Measurements from ENCODE around the gene NR6A1. TPM values are rescaled to one million over a fixed set of nuclear protein-coding genes. Genes with fewer than 3 reads are reported as not detected.

NR6A1 gene
- total RNA-seq, 1 experiment from 2014 or later: 164 TPM

DNA sequence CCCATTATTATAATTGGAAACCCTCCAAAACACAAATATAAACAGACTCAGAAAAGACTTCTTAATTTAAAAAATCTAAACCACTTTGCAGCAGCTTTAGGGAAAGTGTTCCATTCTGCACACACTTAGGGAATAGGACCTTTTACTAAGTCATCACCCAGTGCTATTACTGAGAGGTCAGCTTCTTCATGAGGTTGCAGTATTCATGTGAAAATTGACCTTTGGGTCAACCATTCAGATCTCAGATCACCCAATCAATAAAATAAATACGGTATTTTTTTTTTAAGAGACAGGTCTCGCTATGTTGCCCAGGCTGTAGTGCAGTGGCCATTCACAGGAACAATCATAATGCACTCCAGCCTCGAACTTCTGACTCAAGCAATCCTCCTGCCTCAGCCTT, 21.8 kb downstream of the NR6A1 start (continued):
- TF ChIP-seq, protein P1, sequence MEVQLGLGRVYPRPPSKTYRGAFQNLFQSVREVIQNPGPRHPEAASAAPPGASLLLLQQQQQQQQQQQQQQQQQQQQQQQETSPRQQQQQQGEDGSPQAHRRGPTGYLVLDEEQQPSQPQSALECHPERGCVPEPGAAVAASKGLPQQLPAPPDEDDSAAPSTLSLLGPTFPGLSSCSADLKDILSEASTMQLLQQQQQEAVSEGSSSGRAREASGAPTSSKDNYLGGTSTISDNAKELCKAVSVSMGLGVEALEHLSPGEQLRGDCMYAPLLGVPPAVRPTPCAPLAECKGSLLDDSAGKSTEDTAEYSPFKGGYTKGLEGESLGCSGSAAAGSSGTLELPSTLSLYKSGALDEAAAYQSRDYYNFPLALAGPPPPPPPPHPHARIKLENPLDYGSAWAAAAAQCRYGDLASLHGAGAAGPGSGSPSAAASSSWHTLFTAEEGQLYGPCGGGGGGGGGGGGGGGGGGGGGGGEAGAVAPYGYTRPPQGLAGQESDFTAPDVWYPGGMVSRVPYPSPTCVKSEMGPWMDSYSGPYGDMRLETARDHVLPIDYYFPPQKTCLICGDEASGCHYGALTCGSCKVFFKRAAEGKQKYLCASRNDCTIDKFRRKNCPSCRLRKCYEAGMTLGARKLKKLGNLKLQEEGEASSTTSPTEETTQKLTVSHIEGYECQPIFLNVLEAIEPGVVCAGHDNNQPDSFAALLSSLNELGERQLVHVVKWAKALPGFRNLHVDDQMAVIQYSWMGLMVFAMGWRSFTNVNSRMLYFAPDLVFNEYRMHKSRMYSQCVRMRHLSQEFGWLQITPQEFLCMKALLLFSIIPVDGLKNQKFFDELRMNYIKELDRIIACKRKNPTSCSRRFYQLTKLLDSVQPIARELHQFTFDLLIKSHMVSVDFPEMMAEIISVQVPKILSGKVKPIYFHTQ (CRISPR knock-in tag; IDR thresholded peaks at IDR 0.05): no peak
- TF ChIP-seq, protein P2, sequence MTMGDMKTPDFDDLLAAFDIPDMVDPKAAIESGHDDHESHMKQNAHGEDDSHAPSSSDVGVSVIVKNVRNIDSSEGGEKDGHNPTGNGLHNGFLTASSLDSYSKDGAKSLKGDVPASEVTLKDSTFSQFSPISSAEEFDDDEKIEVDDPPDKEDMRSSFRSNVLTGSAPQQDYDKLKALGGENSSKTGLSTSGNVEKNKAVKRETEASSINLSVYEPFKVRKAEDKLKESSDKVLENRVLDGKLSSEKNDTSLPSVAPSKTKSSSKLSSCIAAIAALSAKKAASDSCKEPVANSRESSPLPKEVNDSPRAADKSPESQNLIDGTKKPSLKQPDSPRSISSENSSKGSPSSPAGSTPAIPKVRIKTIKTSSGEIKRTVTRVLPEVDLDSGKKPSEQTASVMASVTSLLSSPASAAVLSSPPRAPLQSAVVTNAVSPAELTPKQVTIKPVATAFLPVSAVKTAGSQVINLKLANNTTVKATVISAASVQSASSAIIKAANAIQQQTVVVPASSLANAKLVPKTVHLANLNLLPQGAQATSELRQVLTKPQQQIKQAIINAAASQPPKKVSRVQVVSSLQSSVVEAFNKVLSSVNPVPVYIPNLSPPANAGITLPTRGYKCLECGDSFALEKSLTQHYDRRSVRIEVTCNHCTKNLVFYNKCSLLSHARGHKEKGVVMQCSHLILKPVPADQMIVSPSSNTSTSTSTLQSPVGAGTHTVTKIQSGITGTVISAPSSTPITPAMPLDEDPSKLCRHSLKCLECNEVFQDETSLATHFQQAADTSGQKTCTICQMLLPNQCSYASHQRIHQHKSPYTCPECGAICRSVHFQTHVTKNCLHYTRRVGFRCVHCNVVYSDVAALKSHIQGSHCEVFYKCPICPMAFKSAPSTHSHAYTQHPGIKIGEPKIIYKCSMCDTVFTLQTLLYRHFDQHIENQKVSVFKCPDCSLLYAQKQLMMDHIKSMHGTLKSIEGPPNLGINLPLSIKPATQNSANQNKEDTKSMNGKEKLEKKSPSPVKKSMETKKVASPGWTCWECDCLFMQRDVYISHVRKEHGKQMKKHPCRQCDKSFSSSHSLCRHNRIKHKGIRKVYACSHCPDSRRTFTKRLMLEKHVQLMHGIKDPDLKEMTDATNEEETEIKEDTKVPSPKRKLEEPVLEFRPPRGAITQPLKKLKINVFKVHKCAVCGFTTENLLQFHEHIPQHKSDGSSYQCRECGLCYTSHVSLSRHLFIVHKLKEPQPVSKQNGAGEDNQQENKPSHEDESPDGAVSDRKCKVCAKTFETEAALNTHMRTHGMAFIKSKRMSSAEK (CRISPR knock-in tag; IDR thresholded peaks at IDR 0.05; ENCODE audit: borderline replicate concordance): no peak
- TF ChIP-seq KAT7 (CRISPR knock-in tag; IDR thresholded peaks at IDR 0.05; ENCODE audit: borderline replicate concordance) (no peak), ELF4 (CRISPR knock-in tag; IDR thresholded peaks at IDR 0.05; ENCODE audit: low read depth) (no peak), ZNF396 (CRISPR knock-in tag; IDR thresholded peaks at IDR 0.05; ENCODE audit: borderline replicate concordance) (no peak), SOX15 (CRISPR knock-in tag; IDR thresholded peaks at IDR 0.05) (no peak), NR3C1 (CRISPR knock-in tag; conservative IDR thresholded peaks at IDR 0.05; ENCODE audit: low read depth) (no peak), NFE2L1 (CRISPR knock-in tag; IDR thresholded peaks at IDR 0.05) (no peak)
- TF ChIP-seq, protein P3, sequence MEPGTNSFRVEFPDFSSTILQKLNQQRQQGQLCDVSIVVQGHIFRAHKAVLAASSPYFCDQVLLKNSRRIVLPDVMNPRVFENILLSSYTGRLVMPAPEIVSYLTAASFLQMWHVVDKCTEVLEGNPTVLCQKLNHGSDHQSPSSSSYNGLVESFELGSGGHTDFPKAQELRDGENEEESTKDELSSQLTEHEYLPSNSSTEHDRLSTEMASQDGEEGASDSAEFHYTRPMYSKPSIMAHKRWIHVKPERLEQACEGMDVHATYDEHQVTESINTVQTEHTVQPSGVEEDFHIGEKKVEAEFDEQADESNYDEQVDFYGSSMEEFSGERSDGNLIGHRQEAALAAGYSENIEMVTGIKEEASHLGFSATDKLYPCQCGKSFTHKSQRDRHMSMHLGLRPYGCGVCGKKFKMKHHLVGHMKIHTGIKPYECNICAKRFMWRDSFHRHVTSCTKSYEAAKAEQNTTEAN (CRISPR knock-in tag; IDR thresholded peaks at IDR 0.05): no peak
- TF ChIP-seq, protein P4, sequence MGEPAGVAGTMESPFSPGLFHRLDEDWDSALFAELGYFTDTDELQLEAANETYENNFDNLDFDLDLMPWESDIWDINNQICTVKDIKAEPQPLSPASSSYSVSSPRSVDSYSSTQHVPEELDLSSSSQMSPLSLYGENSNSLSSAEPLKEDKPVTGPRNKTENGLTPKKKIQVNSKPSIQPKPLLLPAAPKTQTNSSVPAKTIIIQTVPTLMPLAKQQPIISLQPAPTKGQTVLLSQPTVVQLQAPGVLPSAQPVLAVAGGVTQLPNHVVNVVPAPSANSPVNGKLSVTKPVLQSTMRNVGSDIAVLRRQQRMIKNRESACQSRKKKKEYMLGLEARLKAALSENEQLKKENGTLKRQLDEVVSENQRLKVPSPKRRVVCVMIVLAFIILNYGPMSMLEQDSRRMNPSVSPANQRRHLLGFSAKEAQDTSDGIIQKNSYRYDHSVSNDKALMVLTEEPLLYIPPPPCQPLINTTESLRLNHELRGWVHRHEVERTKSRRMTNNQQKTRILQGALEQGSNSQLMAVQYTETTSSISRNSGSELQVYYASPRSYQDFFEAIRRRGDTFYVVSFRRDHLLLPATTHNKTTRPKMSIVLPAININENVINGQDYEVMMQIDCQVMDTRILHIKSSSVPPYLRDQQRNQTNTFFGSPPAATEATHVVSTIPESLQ (CRISPR knock-in tag; IDR thresholded peaks at IDR 0.05): no peak

DNA sequence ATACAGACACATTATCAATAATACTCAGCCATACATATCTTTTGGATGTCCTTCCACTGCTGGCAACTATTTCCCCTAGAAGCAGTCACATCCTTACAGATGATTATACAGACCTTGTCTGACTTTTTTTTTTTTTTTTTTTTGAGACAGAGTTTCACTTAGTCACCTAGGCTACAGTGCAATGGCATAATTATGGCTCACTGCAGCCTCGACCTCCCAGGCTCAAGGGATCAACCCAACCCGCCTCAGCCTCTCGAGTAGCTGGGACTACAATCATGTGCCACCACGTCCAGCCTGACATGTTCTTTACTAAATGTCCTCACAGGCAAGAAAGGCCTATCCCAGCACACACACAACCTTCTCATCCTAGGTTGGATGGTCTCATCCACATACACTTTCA, 24.0 kb downstream of the NR6A1 start:
- H3K4me3 Mint-ChIP-seq: no peak overlapping the region
- H3K27me3 Mint-ChIP-seq (ENCODE audit: low read depth): no peaks in the 10 kb centered on the region
- DNase-seq (ENCODE audit: low spot score) (no peak), ATAC-seq (no peak)
- no peaks in the 10 kb centered on the region for H3K9me3 Mint-ChIP-seq
- TF ChIP-seq RELA (CRISPR knock-in tag; IDR thresholded peaks at IDR 0.05; ENCODE audit: borderline replicate concordance) (no peak), NFYB (CRISPR knock-in tag; conservative IDR thresholded peaks at IDR 0.05; ENCODE audit: low read depth) (no peak), NR1H2 (CRISPR knock-in tag; IDR thresholded peaks at IDR 0.05) (no peak), CREB1 (CRISPR knock-in tag; IDR thresholded peaks at IDR 0.05) (no peak), ZNF138 (CRISPR knock-in tag; conservative IDR thresholded peaks at IDR 0.05) (no peak), NFATC4 (CRISPR knock-in tag; IDR thresholded peaks at IDR 0.05) (no peak)
- TF ChIP-seq, protein P5, sequence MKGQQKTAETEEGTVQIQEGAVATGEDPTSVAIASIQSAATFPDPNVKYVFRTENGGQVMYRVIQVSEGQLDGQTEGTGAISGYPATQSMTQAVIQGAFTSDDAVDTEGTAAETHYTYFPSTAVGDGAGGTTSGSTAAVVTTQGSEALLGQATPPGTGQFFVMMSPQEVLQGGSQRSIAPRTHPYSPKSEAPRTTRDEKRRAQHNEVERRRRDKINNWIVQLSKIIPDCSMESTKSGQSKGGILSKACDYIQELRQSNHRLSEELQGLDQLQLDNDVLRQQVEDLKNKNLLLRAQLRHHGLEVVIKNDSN (CRISPR knock-in tag; IDR thresholded peaks at IDR 0.05): no peak
- TF ChIP-seq, protein P4 (CRISPR knock-in tag; IDR thresholded peaks at IDR 0.05): no peak
- peaks cover 62% of the 10 kb centered on the region for H3K4me1 Mint-ChIP-seq
- H3K27ac Mint-ChIP-seq: peak overlapping the region; percentile 2; the same call in 1 of the 2 replicates
- POLR2A ChIA-PET: no interaction called here
- H3K36me3 Mint-ChIP-seq: no peaks in the 10 kb centered on the region
- CTCF ChIA-PET: interaction anchor here (1.2 to 2.0 kb wide), 2 partner anchors 17 to 30 kb away, joined by 3 to 4 read pairs; no protein-coding TSS in a partner anchor

All from WTC11 (cell line).